Ovary (tissue), 9 donors: Measurements from ENCODE around the gene TRPC6. TPM values are rescaled to one million over a fixed set of nuclear protein-coding genes. Genes with fewer than 3 reads are reported as not detected.
A peak's percentile ranks its signal among the peaks of the same experiment; 100 is the strongest.

Experiments used
- DNase-seq, 5 donors: peaks; one replicate each; pipeline ENCODE4 v3.0.0-alpha.2; 2019 to 2020
- H3K27ac ChIP-seq, 2 donors: fragments of 200-600 bp; one replicate each; pipeline versions ENCODE4 v1.5.1 to v1.8.0; 2019 to 2022
- H3K27me3 ChIP-seq: fragments of 200-600 bp; one replicate; pipeline ENCODE4 v1.8.0; 2022
- H3K36me3 ChIP-seq: fragments of 200-600 bp; sonication (generic); one replicate; pipeline ENCODE4 v1.5.1; 2019
- H3K4me1 ChIP-seq: one replicate; pipeline ENCODE4 v1.8.1; 2013; ENCODE audit warnings: mild to moderate bottlenecking, moderate library complexity; ENCODE audit not compliant: insufficient read depth
- H3K4me3 ChIP-seq: fragments of 200-600 bp; sonication (generic); one replicate; pipeline ENCODE4 v1.5.1; 2017
- H3K9me3 ChIP-seq, 2 donors: fragments of 200-600 bp in 1 of 2; sonication (generic) in 1 of 2; one replicate each; pipeline versions ENCODE4 v1.5.1 to v1.8.1; 2013 to 2019; ENCODE audit warnings: mild to moderate bottlenecking in 1 of 2, moderate library complexity in 1 of 2
- EP300 ChIP-seq: sonication (generic); formaldehyde crosslinking; IDR thresholded peaks from one replicate; pipeline ENCODE4 v1.6.1; 2017; ENCODE audit warnings: antibody characterized with exemption
- POLR2A ChIP-seq: fragments of 450-650 bp; IDR thresholded peaks from one replicate; pipeline ENCODE4 v1.6.1; 2017; ENCODE audit warnings: antibody characterized with exemption, mild to moderate bottlenecking, moderate library complexity
- WGBS, 3 donors: extraction: QIAGEN DNeasy Blood & Tissue Kit in 1 of 3; methylation state at CpG; one replicate each; pipeline versions ENCODE4 v1.1.5 to v1.1.7; 2013 to 2017; 5-methylcytosine and 5-hydroxymethylcytosine counted together
- intact Hi-C, 4 donors: fragments of 100-400 bp; cut with DNase I; formaldehyde crosslinking; loops; one replicate each; pipeline versions ENCODE4 v1.11.0 to v1.15.1; 2022 to 2023
- polyA plus RNA-seq, 2 donors: library from polyadenylated mRNA; stranded (reverse); fragments of 200-250 nt in 1 of 2; fragments of 350-450 nt in 1 of 2; fragmentation: Illumina TruSeq in 1 of 2; extraction: RNeasy Lipid Tissue Mini Kit (QIAGEN cat#74804) in 1 of 2; gene quantifications; one replicate each; pipeline ENCODE4 v1.2.3, GENCODE V29; 2013 to 2014
- total RNA-seq, 7 donors: library from RNA; depleted of rRNA in 2 of 7; stranded (reverse); fragments of >200 nt in 2 of 7; fragmentation: NEBNext Ultra II Directional in 3 of 7; extraction: Animal tissue kit (Norgen Biotek cat#: 25700) in 3 of 7; gene quantifications; one replicate each; pipeline versions ENCODE4 v1.1.0 to v1.2.4, GENCODE V29; 2016 to 2023
- TF ChIP-seq, protein P1 (sequence below), 3 donors: fragments of 450-650 bp in 2 of 3; fragments of 200-600 bp in 1 of 3; IDR thresholded peaks; one replicate each; pipeline versions ENCODE4 v1.5.1 to v1.8.0; 2016 to 2022; ENCODE audit warnings: antibody characterized with exemption in 3 of 3, mild to moderate bottlenecking in 1 of 3
- donor health status: DM: no; HTN: no; CAD: no; lungs with moderate emphysema.
- donor health status: DM: no; HTN: no; CAD: no.
- donor health status: Bipolar disorder and iron deficiency.
- donor health status: DM: yes; HTN: yes; CAD: no.
- donor health status: DM: no; HTN: no; CAD: no.
- donor health status: DM: yes; HTN: yes; CAD: no.

The TRPC6 gene
- total and polyA plus RNA-seq, 9 donors = 0.71 to 10.3 (median 2.4) TPM

DNA sequence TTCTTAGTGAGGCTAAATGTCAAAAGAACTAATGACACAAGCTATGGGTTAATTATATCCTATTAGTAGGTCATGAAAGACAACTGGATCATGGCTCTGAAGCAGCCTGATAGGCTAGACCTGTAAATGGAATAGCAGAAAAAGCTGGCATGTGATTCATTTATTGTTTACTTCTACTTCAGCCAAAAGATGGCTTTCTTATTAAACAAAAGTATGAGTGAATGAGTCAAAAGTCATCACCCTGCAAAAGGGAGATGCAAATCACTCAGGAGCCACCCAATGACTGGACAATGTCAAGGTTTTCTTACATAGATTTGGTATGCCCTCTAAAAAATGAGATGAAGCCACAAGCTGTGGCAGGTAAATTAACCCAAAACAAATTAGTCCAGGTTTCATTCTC, 138.0 kb downstream of the TRPC6 start:
- Histone ChIP-seq H3K27me3 (no peaks in the 10 kb centered on the region), H3K4me1 (peaks cover 19% of the 10 kb centered on the region), H3K9me3 (no peaks in the 10 kb centered on the region), H3K27ac (no peak overlapping the region), H3K36me3 (no peaks in the 10 kb centered on the region), H3K4me3 (no peak overlapping the region)
- TF ChIP-seq, protein P1, sequence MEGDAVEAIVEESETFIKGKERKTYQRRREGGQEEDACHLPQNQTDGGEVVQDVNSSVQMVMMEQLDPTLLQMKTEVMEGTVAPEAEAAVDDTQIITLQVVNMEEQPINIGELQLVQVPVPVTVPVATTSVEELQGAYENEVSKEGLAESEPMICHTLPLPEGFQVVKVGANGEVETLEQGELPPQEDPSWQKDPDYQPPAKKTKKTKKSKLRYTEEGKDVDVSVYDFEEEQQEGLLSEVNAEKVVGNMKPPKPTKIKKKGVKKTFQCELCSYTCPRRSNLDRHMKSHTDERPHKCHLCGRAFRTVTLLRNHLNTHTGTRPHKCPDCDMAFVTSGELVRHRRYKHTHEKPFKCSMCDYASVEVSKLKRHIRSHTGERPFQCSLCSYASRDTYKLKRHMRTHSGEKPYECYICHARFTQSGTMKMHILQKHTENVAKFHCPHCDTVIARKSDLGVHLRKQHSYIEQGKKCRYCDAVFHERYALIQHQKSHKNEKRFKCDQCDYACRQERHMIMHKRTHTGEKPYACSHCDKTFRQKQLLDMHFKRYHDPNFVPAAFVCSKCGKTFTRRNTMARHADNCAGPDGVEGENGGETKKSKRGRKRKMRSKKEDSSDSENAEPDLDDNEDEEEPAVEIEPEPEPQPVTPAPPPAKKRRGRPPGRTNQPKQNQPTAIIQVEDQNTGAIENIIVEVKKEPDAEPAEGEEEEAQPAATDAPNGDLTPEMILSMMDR (IDR thresholded peaks at IDR 0.05) = no peak
- TF ChIP-seq EP300 (no peak), POLR2A (no peak)
- intact Hi-C loops = loop anchor here in 1 of 4 donors (10.0 kb wide), 1 partner anchor 471 kb away; no protein-coding TSS in a partner anchor
- no peak for DNase-seq

DNA sequence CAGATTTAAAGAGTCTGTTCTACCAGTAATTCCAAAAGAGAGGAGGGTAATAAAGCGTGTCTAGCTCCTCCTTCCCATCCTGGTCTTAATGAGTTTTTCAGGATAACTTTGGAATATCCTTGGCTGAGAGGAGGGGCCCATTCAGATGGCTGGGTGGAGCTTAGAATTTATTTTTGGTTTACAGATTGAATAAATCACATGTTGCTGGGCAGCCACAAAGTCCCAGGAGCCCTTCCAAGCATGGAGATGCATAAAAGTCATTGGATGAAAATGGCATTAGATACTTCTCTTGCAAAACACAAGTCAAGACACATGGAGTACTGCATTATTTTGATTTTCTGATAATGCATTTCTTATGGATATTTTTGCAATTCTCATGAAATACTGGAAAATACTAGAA, 139.0 kb downstream of the TRPC6 start:
- intact Hi-C loops = loop anchor here in 1 of 4 donors (10.0 kb wide), 1 partner anchor 470 kb away; no protein-coding TSS in a partner anchor
- Histone ChIP-seq H3K36me3 (no peaks in the 10 kb centered on the region), H3K4me1 (peaks cover 19% of the 10 kb centered on the region), H3K4me3 (no peak overlapping the region), H3K9me3 (no peaks in the 10 kb centered on the region), H3K27ac (no peak overlapping the region), H3K27me3 (no peaks in the 10 kb centered on the region)
- no peak for DNase-seq
- WGBS, 3 donors = 76 to 81% (median 80%) methylated on average over 1 of the region's 1 CpG
- TF ChIP-seq POLR2A = no peak
- no peak for TF ChIP-seq EP300
- TF ChIP-seq, protein P1 (IDR thresholded peaks at IDR 0.05) = no peak

DNA sequence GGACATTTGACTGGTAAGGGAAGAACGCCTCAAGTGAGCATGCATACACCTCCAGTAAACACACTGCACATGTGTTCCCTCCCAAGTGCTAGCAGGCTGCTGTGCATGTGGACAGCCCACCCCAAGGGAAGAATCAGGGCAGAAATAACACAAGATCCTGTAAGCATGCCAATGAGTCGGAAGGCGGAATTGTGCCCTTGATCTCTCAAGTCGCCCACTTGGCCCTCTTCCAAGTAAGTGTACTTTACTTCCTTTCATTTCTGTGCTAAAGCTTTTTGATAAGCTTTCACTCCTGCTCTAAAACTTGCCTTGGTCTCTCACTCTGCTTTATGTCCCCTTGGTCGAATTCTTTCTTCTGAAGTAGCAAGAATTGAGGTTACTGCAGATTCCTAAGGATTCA, 139.6 kb downstream of the TRPC6 start:
- Histone ChIP-seq H3K4me1 (peaks cover 19% of the 10 kb centered on the region), H3K9me3 (no peaks in the 10 kb centered on the region), H3K36me3 (no peaks in the 10 kb centered on the region), H3K27me3 (no peaks in the 10 kb centered on the region), H3K27ac (no peak overlapping the region), H3K4me3 (no peak overlapping the region)
- intact Hi-C loops = loop anchor here in 1 of 4 donors (10.0 kb wide), 1 partner anchor 469 kb away; no protein-coding TSS in a partner anchor
- TF ChIP-seq, protein P1 (IDR thresholded peaks at IDR 0.05) = no peak
- no peak for TF ChIP-seq POLR2A
- TF ChIP-seq EP300 = no peak
- 13 to 32% (median 20%) methylated on average over 5 of the region's 5 CpGs for WGBS, 3 donors
- peak in 1 of 5 donors; percentile 41 for DNase-seq

DNA sequence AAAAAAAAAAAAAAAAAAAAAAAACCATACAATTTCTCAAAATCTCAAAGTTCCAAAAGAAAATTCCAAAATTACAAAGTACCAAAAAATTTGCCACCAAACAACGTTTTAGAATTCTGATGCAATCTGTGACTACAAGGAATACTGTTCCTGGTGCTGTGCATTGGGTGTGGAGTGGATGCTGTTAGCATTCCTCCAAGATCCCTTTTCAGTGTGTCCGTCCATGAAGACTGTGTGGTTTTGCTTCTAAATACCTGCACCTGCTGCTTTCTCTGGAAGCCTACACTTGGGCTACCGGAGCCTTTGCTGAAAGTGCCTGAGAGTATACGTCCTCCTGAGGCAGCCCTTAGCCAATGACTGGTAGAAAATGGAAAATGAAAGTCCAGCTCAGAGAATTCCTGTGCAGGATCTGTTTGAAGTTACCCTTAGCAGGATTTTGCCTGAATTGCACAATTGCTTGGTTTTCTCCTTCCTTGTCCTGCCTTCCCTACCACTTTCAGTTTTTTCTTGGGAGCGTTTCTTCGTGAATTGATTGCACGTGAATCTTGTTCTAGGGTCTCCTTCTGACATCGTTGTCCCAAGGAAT, 140.8 kb downstream of the TRPC6 start:
- WGBS, 3 donors = 76 to 82% (median 78%) methylated on average over 8 of the region's 8 CpGs

More for the DNA sequence above, 140.8 kb downstream of the TRPC6 start:
- no peaks in the 10 kb centered on the region for H3K36me3 ChIP-seq
- H3K27me3 ChIP-seq = no peaks in the 10 kb centered on the region
- no peak overlapping the region for H3K27ac ChIP-seq
- H3K4me1 ChIP-seq = peaks cover 19% of the 10 kb centered on the region
- TF ChIP-seq POLR2A = no peak
- no peak for TF ChIP-seq EP300
- TF ChIP-seq, protein P1 (IDR thresholded peaks at IDR 0.05) = no peak
- H3K9me3 ChIP-seq = no peaks in the 10 kb centered on the region
- intact Hi-C loops = loop anchor here in 1 of 4 donors (10.0 kb wide), 1 partner anchor 468 kb away; no protein-coding TSS in a partner anchor
- no peak for DNase-seq
- H3K4me3 ChIP-seq = no peak overlapping the region
